ENCODE measurements around the gene PAWR. TPM values are rescaled to one million over a fixed set of nuclear protein-coding genes. Genes with fewer than 3 reads are reported as not detected.

The PAWR gene
- total and polyA plus RNA-seq, 2 donors (not counting 3 experiments of a cell fraction or from before 2014, with no cell fraction given), result 18.3 to 154 TPM

DNA sequence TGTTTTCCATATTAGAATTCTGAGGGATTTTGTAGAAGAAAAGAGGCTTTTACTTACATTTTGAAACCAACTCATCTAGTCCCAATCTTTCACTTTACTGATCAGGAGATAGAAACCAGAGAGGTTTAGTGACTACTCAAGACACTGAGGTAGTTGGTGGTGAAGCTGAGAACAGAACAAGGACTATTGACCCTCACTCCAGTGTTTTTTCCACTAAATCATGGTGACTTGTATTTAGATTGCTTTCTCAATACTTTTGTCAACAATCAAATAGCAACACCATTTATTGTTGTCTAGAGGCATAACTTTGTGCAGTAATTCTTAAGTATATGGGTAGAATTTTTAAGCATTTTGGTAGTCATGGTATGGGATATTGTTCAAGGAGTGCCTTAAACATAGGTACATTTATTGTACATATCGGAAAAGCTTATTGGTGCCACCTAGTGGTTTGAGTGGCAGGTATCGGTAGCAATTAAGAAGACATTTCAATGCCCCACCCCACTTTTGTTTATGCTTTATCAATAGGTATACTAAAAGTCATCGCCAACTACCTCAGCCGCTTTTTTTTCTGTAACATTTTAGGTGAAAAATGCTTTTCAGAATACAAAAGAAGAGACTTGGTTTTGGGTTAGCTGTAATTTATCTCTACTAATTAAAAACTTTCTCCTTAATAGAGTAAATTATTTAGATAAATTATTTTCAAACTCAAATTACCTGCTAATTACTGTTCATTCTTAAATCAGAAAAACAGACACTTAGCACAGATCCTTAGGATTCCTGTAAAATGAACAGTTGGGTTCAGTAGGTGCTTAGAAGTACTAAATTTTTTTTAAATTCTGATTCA is 47.3 kb upstream of the PAWR start:
- CTCF ChIA-PET, result interaction anchor here (0.7 to 2.6 kb wide), 20 partner anchors 11 to 449 kb away, joined by 3 to 12 read pairs (median 4); no protein-coding TSS in a partner anchor
- BruUV-seq (replicated peaks), result no TSS peak
- Histone ChIP-seq H3K4me3 (replicated peaks in 1 of 3; ENCODE audit: insufficient read depth in 1 of 3, low read depth in 1 of 3, low read length in 3 of 3) (no peak overlapping the region), H4K20me1 (replicated peaks; ENCODE audit: control insufficient read depth, extremely low read depth, insufficient read depth, low read length) (no peaks in the 10 kb centered on the region), H3K27me3 (ENCODE audit: control insufficient read depth in 2 of 2, insufficient read depth in 2 of 2, low read length in 2 of 2) (no peaks in the 10 kb centered on the region), H3K4me2 (ENCODE audit: insufficient read depth, low read length) (no peak overlapping the region), H2AFZ (ENCODE audit: low read depth, low read length) (peak overlapping the region; percentile 64), H3K36me3 (ENCODE audit: control insufficient read depth in 2 of 2, extremely low read depth in 1 of 2, insufficient read depth in 2 of 2, low read length in 2 of 2) (no peaks in the 10 kb centered on the region), H3K9ac (replicated peaks; ENCODE audit: extremely low read depth, insufficient read depth, low read length) (no peak overlapping the region), H3K9me3 (replicated peaks; ENCODE audit: control insufficient read depth, insufficient read depth, low read length) (no peaks in the 10 kb centered on the region), H3K9me1 (replicated peaks; ENCODE audit: control insufficient read depth, extremely low read depth, insufficient read depth, low read length) (no peaks in the 10 kb centered on the region), H3K27ac (ENCODE audit: insufficient read depth, low read depth, low read length) (no peak overlapping the region), H3K4me1 (ENCODE audit: control insufficient read depth, extremely low read depth, insufficient read depth, low read length) (no peaks in the 10 kb centered on the region), H3K79me2 (ENCODE audit: control insufficient read depth, insufficient read depth, low read length) (no peaks in the 10 kb centered on the region)
- TF ChIP-seq FOS (IDR thresholded peaks at IDR 0.05; ENCODE audit: borderline replicate concordance, insufficient read depth, low read length) (peak; percentile 4), CTCF (IDR thresholded peaks at IDR 0.05; ENCODE audit: extremely low read depth in 1 of 2, insufficient read depth in 1 of 2, low read depth in 1 of 2, low read length in 2 of 2) (peak; percentile 48 to 49), EZH2 (IDR thresholded peaks at IDR 0.05; ENCODE audit: borderline replicate concordance, low read depth, low read length, severe bottlenecking) (no peak)
- POLR2A ChIA-PET, result interaction anchor here (1.1 kb wide), 1 partner anchor 177 kb away, joined by 3 read pairs; no protein-coding TSS in a partner anchor
- DNase-seq (ENCODE audit: low read depth, low spot score) (peak; percentile 80), FAIRE-seq (peak; percentile 77)
- dilution Hi-C loops (cut with MboI; ENCODE audit: extremely low pct_ligation_motif_present, low sequenced_read_pairs), result no loop called here
- intact Hi-C loops (cut with micrococcal nuclease), result loop anchor here (1.0 to 2.0 kb wide), 6 partner anchors 47 to 449 kb away; no protein-coding TSS in a partner anchor

DNA sequence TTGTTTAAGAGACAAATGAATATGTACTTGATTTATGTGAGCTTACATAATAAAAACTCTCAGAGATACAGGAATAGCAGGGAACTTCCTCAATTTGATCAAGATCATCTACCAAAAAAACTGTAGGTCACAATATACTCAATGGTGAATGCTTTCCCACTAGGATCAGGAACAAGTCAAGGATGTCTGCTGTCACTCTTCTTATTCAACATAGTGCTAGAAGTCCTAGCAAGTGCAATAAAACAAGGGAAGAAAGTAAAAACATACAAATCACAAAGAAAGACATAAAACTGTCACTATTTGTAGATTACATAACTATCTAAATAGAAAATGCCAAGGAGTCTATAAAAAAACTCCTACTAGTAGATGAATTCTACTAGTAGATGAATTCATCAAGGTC is 41.9 kb upstream of the PAWR start:
- H4K20me1 ChIP-seq (replicated peaks; ENCODE audit: control insufficient read depth, extremely low read depth, insufficient read depth, low read length), result no peaks in the 10 kb centered on the region
- FAIRE-seq (no peak), DNase-seq (ENCODE audit: low read depth, low spot score) (no peak)
- H3K36me3 ChIP-seq (ENCODE audit: control insufficient read depth in 2 of 2, extremely low read depth in 1 of 2, insufficient read depth in 2 of 2, low read length in 2 of 2), result no peaks in the 10 kb centered on the region
- no peak overlapping the region for H3K4me3 ChIP-seq (replicated peaks in 1 of 3; ENCODE audit: insufficient read depth in 1 of 3, low read depth in 1 of 3, low read length in 3 of 3)
- dilution Hi-C loops (cut with MboI; ENCODE audit: extremely low pct_ligation_motif_present, low sequenced_read_pairs), result no loop called here
- no peak overlapping the region for H2AFZ ChIP-seq (ENCODE audit: low read depth, low read length)
- no peaks in the 10 kb centered on the region for H3K79me2 ChIP-seq (ENCODE audit: control insufficient read depth, insufficient read depth, low read length)
- H3K9me3 ChIP-seq (replicated peaks; ENCODE audit: control insufficient read depth, insufficient read depth, low read length), result no peaks in the 10 kb centered on the region
- no TSS peak for BruUV-seq (replicated peaks)
- H3K9me1 ChIP-seq (replicated peaks; ENCODE audit: control insufficient read depth, extremely low read depth, insufficient read depth, low read length), result no peaks in the 10 kb centered on the region
- no peaks in the 10 kb centered on the region for H3K27me3 ChIP-seq (ENCODE audit: control insufficient read depth in 2 of 2, insufficient read depth in 2 of 2, low read length in 2 of 2)
- H3K9ac ChIP-seq (replicated peaks; ENCODE audit: extremely low read depth, insufficient read depth, low read length), result no peak overlapping the region
- intact Hi-C loops (cut with micrococcal nuclease), result no loop called here
- no peak overlapping the region for H3K4me2 ChIP-seq (ENCODE audit: insufficient read depth, low read length)
- TF ChIP-seq FOS (IDR thresholded peaks at IDR 0.05; ENCODE audit: borderline replicate concordance, insufficient read depth, low read length), result no peak
- TF ChIP-seq POLR2AphosphoS5 (IDR thresholded peaks at IDR 0.05; ENCODE audit: insufficient read depth, low read depth, low read length), result no peak
- no peak for TF ChIP-seq POLR2A (IDR thresholded peaks at IDR 0.05; ENCODE audit: low read depth, low read length)
- TF ChIP-seq EZH2 (IDR thresholded peaks at IDR 0.05; ENCODE audit: borderline replicate concordance, low read depth, low read length, severe bottlenecking), result no peak
- TF ChIP-seq JUN (IDR thresholded peaks at IDR 0.05; ENCODE audit: borderline replicate concordance, insufficient read depth, insufficient read length, low read depth), result no peak
- TF ChIP-seq GATA2 (IDR thresholded peaks at IDR 0.05; ENCODE audit: insufficient read depth, insufficient read length, low read depth, low read length), result no peak
- no peak for TF ChIP-seq MAX (IDR thresholded peaks at IDR 0.05; ENCODE audit: insufficient read depth, insufficient read length)
- TF ChIP-seq CTCF (IDR thresholded peaks at IDR 0.05; ENCODE audit: extremely low read depth in 1 of 2, insufficient read depth in 1 of 2, low read depth in 1 of 2, low read length in 2 of 2), result no peak
- TF ChIP-seq MYC (IDR thresholded peaks at IDR 0.05; ENCODE audit: low read depth, low read length), result no peak
- no peak overlapping the region for H3K27ac ChIP-seq (ENCODE audit: insufficient read depth, low read depth, low read length)
- CTCF ChIA-PET, result interaction anchor here (1.0 kb wide), 1 partner anchor 313 kb away, joined by 3 read pairs; no protein-coding TSS in a partner anchor
- POLR2A ChIA-PET, result no interaction called here
- no peaks in the 10 kb centered on the region for H3K4me1 ChIP-seq (ENCODE audit: control insufficient read depth, extremely low read depth, insufficient read depth, low read length)

Measured in endothelial cell of umbilical vein (primary cell).